Mesendoderm (in vitro differentiated cells): ENCODE results near the gene C2orf72.
A peak's percentile ranks its signal among the peaks of the same experiment; 100 is the strongest.
"Not testable (repeated sequence)": the region's sequence is repeated elsewhere in the genome, so short reads cannot be mapped to it uniquely, and the experiment has no call there.

Experiments
- DNase-seq: peaks from one replicate; pipeline ENCODE4 v3.0.0; 2013
- H2AK5ac ChIP-seq: 2 replicates; pipeline ENCODE4 v1.6.1; 2013; ENCODE audit warnings: low read length, inconsistent platforms
- H2BK120ac ChIP-seq: 2 replicates; pipeline ENCODE4 v1.6.1; 2013; ENCODE audit warnings: low read depth, mild to moderate bottlenecking, low read length, moderate library complexity, mixed read lengths
- H2BK15ac ChIP-seq: replicated peaks from 2 replicates; pipeline ENCODE4 v1.6.1; 2013; ENCODE audit warnings: low read depth, mild to moderate bottlenecking, moderate library complexity
- H2BK5ac ChIP-seq: 2 replicates; pipeline ENCODE4 v1.6.1; 2013; ENCODE audit warnings: low read length, inconsistent platforms
- H3K18ac ChIP-seq: 2 replicates; pipeline ENCODE4 v1.6.1; 2013; ENCODE audit warnings: mild to moderate bottlenecking, low read length, mixed read lengths
- H3K23ac ChIP-seq: one replicate; pipeline ENCODE4 v1.6.1; 2013; ENCODE audit warnings: low read length
- H3K27ac ChIP-seq: 2 replicates; pipeline ENCODE4 v1.5.1; 2013; ENCODE audit warnings: low read depth, mild to moderate bottlenecking, inconsistent platforms, low read length, moderate library complexity
- H3K27me3 ChIP-seq: 2 replicates; pipeline ENCODE4 v1.6.1; 2013; ENCODE audit warnings: low read length, control low read depth, mild to moderate bottlenecking, inconsistent platforms; ENCODE audit not compliant: insufficient read depth, poor library complexity
- H3K36me3 ChIP-seq: 2 replicates; pipeline ENCODE4 v1.6.1; 2013; ENCODE audit warnings: low read length, inconsistent platforms; ENCODE audit not compliant: control insufficient read depth, insufficient read depth
- H3K4ac ChIP-seq: one replicate; pipeline ENCODE4 v1.6.1; 2013; ENCODE audit warnings: low read depth, mild to moderate bottlenecking, low read length, moderate library complexity
- H3K4me1 ChIP-seq: 2 replicates; pipeline ENCODE4 v1.6.1; 2013; ENCODE audit warnings: low read depth, low read length, inconsistent platforms; ENCODE audit not compliant: control insufficient read depth
- H3K4me2 ChIP-seq: 2 replicates; pipeline ENCODE4 v1.6.1; 2013; ENCODE audit warnings: low read length
- H3K4me3 ChIP-seq: 2 replicates; pipeline ENCODE4 v1.5.1; 2013; ENCODE audit warnings: mild to moderate bottlenecking, low read length
- H3K56ac ChIP-seq: one replicate; pipeline ENCODE4 v1.6.1; 2013; ENCODE audit warnings: low read length
- H3K79me1 ChIP-seq: 2 replicates; pipeline ENCODE4 v1.6.1; 2013; ENCODE audit warnings: low read length, inconsistent platforms
- H3K79me2 ChIP-seq: 2 replicates; pipeline ENCODE4 v1.6.1; 2013; ENCODE audit warnings: mild to moderate bottlenecking, low read length; ENCODE audit not compliant: control insufficient read depth, insufficient read depth
- H3K9ac ChIP-seq: 2 replicates; pipeline ENCODE4 v1.6.1; 2013; ENCODE audit warnings: low read length, inconsistent platforms
- H4K5ac ChIP-seq: one replicate; pipeline ENCODE4 v1.6.1; 2013; ENCODE audit warnings: low read length
- H4K8ac ChIP-seq: one replicate; pipeline ENCODE4 v1.6.1; 2013; ENCODE audit warnings: low read depth, mild to moderate bottlenecking, control low read depth, low read length, moderate library complexity
- WGBS: extraction: QIAGEN DNeasy Blood & Tissue Kit; methylation state at CpG from one replicate; pipeline ENCODE4 v1.1.7; 2013; ENCODE audit warnings: low lambda C conversion rate, missing lambda C conversion rate; ENCODE audit not compliant: insufficient coverage; ENCODE audit errors: extremely low coverage; 5-methylcytosine and 5-hydroxymethylcytosine counted together

Gene C2orf72

DNA sequence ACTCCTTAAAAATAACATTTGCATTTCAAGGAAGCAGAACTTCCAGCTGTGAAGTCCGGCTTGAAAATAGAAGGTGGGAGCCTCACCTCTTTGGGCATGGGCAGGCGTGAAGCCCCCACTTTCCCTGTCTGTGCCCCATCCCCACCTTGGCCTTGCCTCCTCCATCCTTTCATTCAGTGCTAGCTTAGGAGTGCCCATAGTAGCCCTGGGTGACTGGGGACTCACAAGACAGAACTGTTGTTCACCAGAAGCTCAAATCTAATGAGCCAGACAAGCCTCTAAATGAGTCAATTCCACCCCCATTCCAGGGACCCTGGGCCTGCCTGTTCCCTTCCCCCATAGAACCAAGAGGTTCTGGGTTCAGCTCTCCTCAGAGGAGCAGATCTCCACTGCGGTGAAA lies 21.4 kb upstream of the C2orf72 start:
- Histone ChIP-seq H3K27ac (peak overlapping the region; percentile 58), H3K4me1 (peaks cover 7% of the 10 kb centered on the region), H4K8ac (no peak overlapping the region), H3K9ac (no peak overlapping the region), H3K4me3 (no peak overlapping the region), H2BK15ac (no peak overlapping the region), H3K79me1 (no peaks in the 10 kb centered on the region), H3K4me2 (no peak overlapping the region), H3K4ac (no peak overlapping the region), H3K27me3 (no peaks in the 10 kb centered on the region), H2BK120ac (no peak overlapping the region), H3K56ac (peak overlapping the region; percentile 34), H2AK5ac (no peak overlapping the region), H2BK5ac (no peak overlapping the region), H4K5ac (no peak overlapping the region), H3K36me3 (no peaks in the 10 kb centered on the region), H3K79me2 (no peaks in the 10 kb centered on the region), H3K23ac (no peak overlapping the region), H3K18ac (no peak overlapping the region)
- WGBS, result no CpG with 5 or more reads among the region's 3 CpGs
- no peak for DNase-seq

GRCh38 chr2:231016566-231017230 lies 20.6 kb upstream of the C2orf72 start:
- Histone ChIP-seq H2BK120ac (no peak overlapping the region), H2AK5ac (no peak overlapping the region), H3K9ac (no peak overlapping the region), H2BK5ac (no peak overlapping the region), H4K5ac (no peak overlapping the region), H2BK15ac (no peak overlapping the region), H3K27me3 (no peaks in the 10 kb centered on the region), H3K4me1 (peaks cover 7% of the 10 kb centered on the region), H3K79me2 (no peaks in the 10 kb centered on the region), H3K27ac (no peak overlapping the region), H3K4me3 (no peak overlapping the region), H3K4me2 (no peak overlapping the region), H4K8ac (no peak overlapping the region), H3K36me3 (no peaks in the 10 kb centered on the region), H3K4ac (no peak overlapping the region), H3K18ac (no peak overlapping the region), H3K56ac (no peak overlapping the region), H3K23ac (peak overlapping the region; percentile 35), H3K79me1 (no peaks in the 10 kb centered on the region)
- no CpG with 5 or more reads among the region's 6 CpGs for WGBS
- DNase-seq, result no peak

- peaks cover 7% of the 10 kb centered on the region for H3K4me1 ChIP-seq
- H2BK5ac ChIP-seq, result no peak overlapping the region
- no peak overlapping the region for H2AK5ac ChIP-seq
- H3K4me2 ChIP-seq, result no peak overlapping the region
- H3K4ac ChIP-seq, result no peak overlapping the region
- H3K27me3 ChIP-seq, result no peaks in the 10 kb centered on the region
- no peak overlapping the region for H3K9ac ChIP-seq
- no peak for DNase-seq
- no peak overlapping the region for H4K5ac ChIP-seq
- H3K56ac ChIP-seq, result no peak overlapping the region
- no peak overlapping the region for H3K18ac ChIP-seq
- no peak overlapping the region for H3K27ac ChIP-seq
- peak overlapping the region; percentile 35 for H3K23ac ChIP-seq
- H3K4me3 ChIP-seq, result no peak overlapping the region
- H4K8ac ChIP-seq, result no peak overlapping the region
- H3K79me1 ChIP-seq, result no peaks in the 10 kb centered on the region
- no CpG with 5 or more reads among the region's 4 CpGs for WGBS
- no peak overlapping the region for H2BK120ac ChIP-seq
- no peaks in the 10 kb centered on the region for H3K36me3 ChIP-seq
- no peaks in the 10 kb centered on the region for H3K79me2 ChIP-seq
- H2BK15ac ChIP-seq, result no peak overlapping the region
Observed at GRCh38 chr2:231017231-231017598, 20.1 kb upstream of the C2orf72 start.

GRCh38 chr2:231018184-231018583 lies 19.1 kb upstream of the C2orf72 start:
- no peak overlapping the region for H3K56ac ChIP-seq
- H3K79me2 ChIP-seq, result no peaks in the 10 kb centered on the region
- H3K27ac ChIP-seq, result no peak overlapping the region
- no peak overlapping the region for H2BK15ac ChIP-seq
- no peak overlapping the region for H4K5ac ChIP-seq
- H2BK120ac ChIP-seq, result no peak overlapping the region
- no peak overlapping the region for H3K18ac ChIP-seq
- H3K4me1 ChIP-seq, result peaks cover 7% of the 10 kb centered on the region
- no peak overlapping the region for H2BK5ac ChIP-seq
- no peak overlapping the region for H2AK5ac ChIP-seq
- no peaks in the 10 kb centered on the region for H3K27me3 ChIP-seq
- H3K4ac ChIP-seq, result no peak overlapping the region
- H3K36me3 ChIP-seq, result no peaks in the 10 kb centered on the region
- H3K4me2 ChIP-seq, result no peak overlapping the region
- no peaks in the 10 kb centered on the region for H3K79me1 ChIP-seq
- no peak overlapping the region for H3K4me3 ChIP-seq
- H4K8ac ChIP-seq, result no peak overlapping the region
- H3K9ac ChIP-seq, result no peak overlapping the region
- DNase-seq, result no peak
- no peak overlapping the region for H3K23ac ChIP-seq
- WGBS, result no CpG with 5 or more reads among the region's 3 CpGs

DNA sequence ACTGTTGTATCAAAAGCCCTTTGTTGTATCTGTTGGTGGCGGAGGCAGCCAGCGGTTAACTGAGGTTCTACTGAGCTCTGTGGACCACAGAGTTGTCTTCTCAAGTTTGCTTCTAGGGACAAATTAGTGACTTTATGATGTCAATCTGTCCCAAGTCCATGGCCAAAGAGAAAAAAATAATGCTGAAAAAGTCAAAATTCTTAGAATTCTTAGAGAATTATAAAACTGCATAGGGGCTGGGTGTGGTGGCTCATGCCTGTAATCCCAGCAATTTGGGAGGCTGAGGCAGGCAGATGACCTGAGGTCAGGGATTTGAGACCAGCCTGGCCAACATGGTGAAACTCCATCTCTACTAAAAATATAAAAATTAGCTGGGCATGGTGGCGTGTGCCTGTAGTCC lies 12.3 kb upstream of the C2orf72 start:
- not testable (repeated sequence) for H3K23ac ChIP-seq, H2AK5ac ChIP-seq, H3K4ac ChIP-seq, DNase-seq, H4K5ac ChIP-seq, H3K56ac ChIP-seq, H4K8ac ChIP-seq, H2BK15ac ChIP-seq, H2BK5ac ChIP-seq, H3K27me3 ChIP-seq, H3K36me3 ChIP-seq, H3K18ac ChIP-seq, H3K79me2 ChIP-seq, H2BK120ac ChIP-seq, H3K4me3 ChIP-seq, H3K4me2 ChIP-seq, H3K9ac ChIP-seq, H3K4me1 ChIP-seq, H3K79me1 ChIP-seq, H3K27ac ChIP-seq
- no CpG with 5 or more reads among the region's 3 CpGs for WGBS

DNA sequence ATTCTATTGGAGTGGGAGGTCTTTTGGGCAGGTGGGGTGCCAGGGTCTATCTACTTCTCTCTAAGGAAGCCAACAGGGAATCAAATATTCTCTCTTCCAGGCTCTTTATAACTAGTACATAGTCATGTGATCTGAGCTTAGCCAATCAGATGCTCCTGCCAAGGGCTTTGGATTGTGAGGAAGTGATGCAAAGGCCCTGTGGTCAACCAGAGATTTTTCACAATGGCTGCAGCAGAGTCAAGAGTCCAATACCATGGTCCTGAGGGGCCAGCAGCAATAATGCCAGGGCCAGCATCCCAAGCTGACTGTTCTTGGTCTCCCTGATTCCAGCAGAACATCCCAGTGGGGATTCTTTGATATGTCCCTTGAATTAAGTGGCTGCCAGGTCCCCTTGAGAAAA lies 8.4 kb upstream of the C2orf72 start:
- H2BK120ac ChIP-seq, result no peak overlapping the region
- H4K5ac ChIP-seq, result no peak overlapping the region
- DNase-seq, result no peak
- no peak overlapping the region for H2BK5ac ChIP-seq
- H2AK5ac ChIP-seq, result no peak overlapping the region
- H3K36me3 ChIP-seq, result no peaks in the 10 kb centered on the region
- H3K56ac ChIP-seq, result no peak overlapping the region
- no peak overlapping the region for H3K27ac ChIP-seq
- H3K79me2 ChIP-seq, result no peaks in the 10 kb centered on the region
- no peaks in the 10 kb centered on the region for H3K79me1 ChIP-seq
- H3K4me1 ChIP-seq, result no peaks in the 10 kb centered on the region
- H3K4ac ChIP-seq, result no peak overlapping the region
- H4K8ac ChIP-seq, result no peak overlapping the region
- H3K4me2 ChIP-seq, result no peak overlapping the region
- H3K9ac ChIP-seq, result no peak overlapping the region
- no peaks in the 10 kb centered on the region for H3K27me3 ChIP-seq
- H3K18ac ChIP-seq, result no peak overlapping the region
- no peak overlapping the region for H2BK15ac ChIP-seq
- H3K4me3 ChIP-seq, result no peak overlapping the region
- H3K23ac ChIP-seq, result no peak overlapping the region
